ENCODE measurements around the gene NTNG1.

The NTNG1 gene

DNA sequence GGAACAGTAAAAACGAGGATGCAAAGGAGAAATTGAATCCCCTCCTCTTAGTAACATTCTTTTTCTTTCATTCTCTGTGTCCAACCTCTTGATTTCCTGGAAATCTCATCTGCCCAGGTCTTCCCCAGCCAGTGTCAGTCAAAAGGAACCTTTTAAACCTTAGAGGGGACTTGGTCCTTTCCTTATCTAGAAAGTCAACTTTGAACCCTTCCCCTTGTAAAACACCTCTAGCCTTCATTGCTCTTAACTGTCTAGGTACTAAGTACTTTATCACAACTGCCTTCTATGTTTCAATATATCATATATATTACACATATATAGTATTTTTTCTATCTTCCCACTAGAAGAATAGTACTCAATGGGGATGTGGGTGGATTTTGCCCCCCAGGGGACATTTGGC lies 282.1 kb downstream of the NTNG1 start:
- DNase-seq = no peak
- H3K36me3 ChIP-seq = no peaks in the 10 kb centered on the region
- H3K4me3 ChIP-seq (ENCODE audit: low read depth, low read length) = no peak overlapping the region
- H3K9me3 ChIP-seq = no peaks in the 10 kb centered on the region
- no peaks in the 10 kb centered on the region for H3K4me1 ChIP-seq
- TF ChIP-seq, protein P1, sequence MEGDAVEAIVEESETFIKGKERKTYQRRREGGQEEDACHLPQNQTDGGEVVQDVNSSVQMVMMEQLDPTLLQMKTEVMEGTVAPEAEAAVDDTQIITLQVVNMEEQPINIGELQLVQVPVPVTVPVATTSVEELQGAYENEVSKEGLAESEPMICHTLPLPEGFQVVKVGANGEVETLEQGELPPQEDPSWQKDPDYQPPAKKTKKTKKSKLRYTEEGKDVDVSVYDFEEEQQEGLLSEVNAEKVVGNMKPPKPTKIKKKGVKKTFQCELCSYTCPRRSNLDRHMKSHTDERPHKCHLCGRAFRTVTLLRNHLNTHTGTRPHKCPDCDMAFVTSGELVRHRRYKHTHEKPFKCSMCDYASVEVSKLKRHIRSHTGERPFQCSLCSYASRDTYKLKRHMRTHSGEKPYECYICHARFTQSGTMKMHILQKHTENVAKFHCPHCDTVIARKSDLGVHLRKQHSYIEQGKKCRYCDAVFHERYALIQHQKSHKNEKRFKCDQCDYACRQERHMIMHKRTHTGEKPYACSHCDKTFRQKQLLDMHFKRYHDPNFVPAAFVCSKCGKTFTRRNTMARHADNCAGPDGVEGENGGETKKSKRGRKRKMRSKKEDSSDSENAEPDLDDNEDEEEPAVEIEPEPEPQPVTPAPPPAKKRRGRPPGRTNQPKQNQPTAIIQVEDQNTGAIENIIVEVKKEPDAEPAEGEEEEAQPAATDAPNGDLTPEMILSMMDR (IDR thresholded peaks at IDR 0.05; ENCODE audit: low read depth, low read length) = no peak
- H3K27me3 ChIP-seq = no peaks in the 10 kb centered on the region

DNA sequence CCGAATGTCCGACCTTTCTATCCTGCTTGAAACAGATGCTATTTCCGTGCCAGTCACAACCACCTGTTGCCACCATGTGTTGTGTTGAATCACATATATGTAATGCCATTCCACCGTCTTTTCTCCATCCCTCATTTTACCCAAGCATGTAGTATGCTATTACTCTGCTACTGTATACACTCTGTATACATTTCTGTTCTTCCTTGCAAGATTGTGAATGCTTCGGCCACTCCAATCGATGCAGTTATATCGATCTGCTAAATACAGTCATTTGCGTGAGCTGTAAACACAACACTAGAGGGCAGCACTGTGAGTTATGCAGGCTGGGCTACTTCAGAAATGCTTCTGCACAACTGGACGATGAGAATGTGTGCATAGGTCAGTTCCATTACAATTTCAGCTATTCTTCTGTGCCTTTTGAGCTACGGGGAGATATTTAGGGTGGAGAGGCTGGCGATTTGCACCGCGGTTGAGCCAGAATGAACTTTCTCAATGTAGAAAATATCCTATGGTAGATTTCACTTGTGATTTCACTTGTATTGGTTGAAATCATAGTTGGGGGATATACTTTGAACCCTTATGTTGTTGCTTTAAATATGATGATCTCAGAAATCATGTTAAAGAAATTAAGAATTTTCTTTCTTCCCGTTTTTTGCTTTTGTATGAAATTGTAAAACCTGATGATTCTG lies 289.8 kb downstream of the NTNG1 start:
- peak; percentile 64 for DNase-seq
- H3K36me3 ChIP-seq = no peaks in the 10 kb centered on the region
- H3K4me3 ChIP-seq (ENCODE audit: low read depth, low read length) = no peak overlapping the region
- H3K27me3 ChIP-seq = no peaks in the 10 kb centered on the region
- H3K4me1 ChIP-seq = peaks cover 4% of the 10 kb centered on the region; the same call in 1 of the 2 replicates
- TF ChIP-seq, protein P1 (IDR thresholded peaks at IDR 0.05; ENCODE audit: low read depth, low read length) = peak; percentile 92
- H3K9me3 ChIP-seq = no peaks in the 10 kb centered on the region

DNA sequence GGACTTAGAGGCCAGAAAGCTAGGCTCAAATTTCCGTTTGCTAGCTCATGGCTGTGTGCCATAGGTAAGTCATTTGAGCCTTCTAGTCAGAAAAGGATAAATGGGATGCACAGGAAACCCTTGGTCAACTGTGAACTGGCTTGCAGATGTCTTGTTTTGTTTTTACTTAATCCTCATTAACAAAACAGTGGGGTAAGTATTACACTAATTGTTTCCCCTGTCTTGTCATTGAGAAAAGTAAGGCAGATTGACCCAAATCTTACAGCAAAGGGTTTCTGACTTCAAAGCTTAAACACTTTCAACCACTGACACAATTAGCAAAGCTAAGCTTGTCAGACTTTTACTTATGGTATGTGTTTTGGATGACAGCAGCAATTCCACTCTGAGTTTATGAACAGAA lies 291.3 kb downstream of the NTNG1 start:
- Histone ChIP-seq H3K4me3 (ENCODE audit: low read depth, low read length) (no peak overlapping the region), H3K27me3 (no peaks in the 10 kb centered on the region), H3K36me3 (no peaks in the 10 kb centered on the region), H3K9me3 (no peaks in the 10 kb centered on the region), H3K4me1 (peaks cover 4% of the 10 kb centered on the region; the same call in 1 of the 2 replicates)
- TF ChIP-seq, protein P1 (IDR thresholded peaks at IDR 0.05; ENCODE audit: low read depth, low read length) = no peak
- DNase-seq = no peak

DNA sequence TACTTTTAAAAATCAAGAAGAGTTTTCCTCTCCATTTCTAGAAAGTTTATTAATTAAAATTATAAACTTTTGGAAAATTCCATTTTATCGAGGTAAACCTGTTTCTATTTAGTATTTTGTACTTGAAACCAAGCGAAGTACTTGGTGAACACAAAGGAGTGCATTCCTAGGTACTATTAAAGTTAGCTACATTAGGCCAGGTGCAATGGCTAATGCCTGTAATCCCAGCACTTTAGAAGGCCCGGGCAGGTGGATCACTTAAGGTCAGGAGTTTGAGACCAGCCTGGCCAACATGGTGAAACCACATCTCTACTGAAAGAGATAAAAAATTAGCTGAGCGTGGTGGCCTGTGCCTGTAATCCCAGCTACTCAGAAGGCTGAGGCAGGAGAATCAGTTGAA lies 292.2 kb downstream of the NTNG1 start:
- TF ChIP-seq, protein P1 (IDR thresholded peaks at IDR 0.05; ENCODE audit: low read depth, low read length) = no peak
- DNase-seq = no peak
- no peak overlapping the region for H3K4me3 ChIP-seq (ENCODE audit: low read depth, low read length)
- H3K4me1 ChIP-seq = peaks cover 4% of the 10 kb centered on the region; the same call in 1 of the 2 replicates
- H3K9me3 ChIP-seq = no peaks in the 10 kb centered on the region
- H3K27me3 ChIP-seq = no peaks in the 10 kb centered on the region
- no peaks in the 10 kb centered on the region for H3K36me3 ChIP-seq

DNA sequence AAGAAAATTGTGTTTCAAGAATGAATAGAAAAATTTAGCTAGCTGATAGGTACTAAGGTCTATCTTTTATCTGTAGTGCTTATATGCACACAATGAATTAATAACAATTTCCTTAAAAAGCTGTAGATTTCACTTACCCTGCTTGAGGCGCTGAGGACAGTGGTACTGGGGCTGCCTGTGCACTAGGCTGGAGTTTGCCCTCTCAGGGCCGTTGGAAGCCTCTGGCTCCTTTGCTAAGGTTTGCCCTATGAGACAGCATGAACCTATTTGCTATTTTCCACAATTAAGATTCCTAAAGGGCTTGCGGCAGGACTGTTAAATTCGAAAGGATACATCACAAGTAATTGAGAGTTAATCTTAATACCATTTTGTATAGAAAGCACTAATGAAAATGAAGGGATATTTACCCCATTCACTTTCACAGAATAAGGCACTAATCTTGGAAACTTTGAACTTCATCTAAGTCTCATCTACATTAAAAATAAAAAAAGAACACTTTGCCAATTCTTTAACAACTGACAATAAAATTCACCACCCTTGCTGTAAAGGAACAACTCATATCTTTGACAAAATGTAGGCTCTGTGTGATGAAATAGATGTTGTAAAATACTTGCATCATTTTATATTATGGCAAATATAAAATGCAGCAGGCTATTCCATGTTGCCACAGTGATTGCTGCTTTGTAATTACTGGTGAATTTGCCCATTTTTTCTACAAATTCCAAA lies 293.0 kb downstream of the NTNG1 start:
- Histone ChIP-seq H3K36me3 (no peaks in the 10 kb centered on the region), H3K27me3 (no peaks in the 10 kb centered on the region), H3K4me3 (ENCODE audit: low read depth, low read length) (no peak overlapping the region), H3K4me1 (peaks cover 4% of the 10 kb centered on the region; the same call in 1 of the 2 replicates), H3K9me3 (no peaks in the 10 kb centered on the region)
- no peak for DNase-seq
- TF ChIP-seq, protein P1 (IDR thresholded peaks at IDR 0.05; ENCODE audit: low read depth, low read length) = no peak

DNA sequence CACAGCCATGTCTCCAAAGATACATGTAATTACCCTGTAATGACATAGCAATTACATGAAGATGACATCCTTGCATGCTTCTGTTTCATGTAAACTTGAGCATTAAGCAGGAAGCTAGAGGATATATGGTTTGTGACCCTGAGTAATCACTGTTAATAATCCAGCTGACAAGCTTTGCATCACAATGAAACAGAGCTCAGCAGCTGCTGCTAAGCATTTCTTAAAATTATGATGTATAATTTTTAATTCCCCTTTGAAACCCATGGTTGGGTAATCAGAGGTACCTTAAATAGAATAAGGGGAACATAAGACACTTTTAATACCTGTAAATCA lies 293.5 kb downstream of the NTNG1 start:
- no peak overlapping the region for H3K4me3 ChIP-seq (ENCODE audit: low read depth, low read length)

More for the DNA sequence above, 293.5 kb downstream of the NTNG1 start:
- no peaks in the 10 kb centered on the region for H3K9me3 ChIP-seq
- no peaks in the 10 kb centered on the region for H3K27me3 ChIP-seq
- no peak for DNase-seq
- TF ChIP-seq, protein P1 (IDR thresholded peaks at IDR 0.05; ENCODE audit: low read depth, low read length) = no peak
- no peaks in the 10 kb centered on the region for H3K36me3 ChIP-seq
- peaks cover 4% of the 10 kb centered on the region; the same call in 1 of the 2 replicates for H3K4me1 ChIP-seq
